SH-SY5Y (cell line): ENCODE results near the gene CTDP1.

Experiments used
- GATA2 ChIP-seq: IDR thresholded peaks from 2 replicates; pipeline ENCODE4 v1.6.1; 2011; ENCODE audit warnings: mild to moderate bottlenecking, low read depth, low read length
- GATA3 ChIP-seq: IDR thresholded peaks from 2 replicates; pipeline ENCODE4 v1.6.1; 2011; ENCODE audit warnings: low read depth, mild to moderate bottlenecking, low read length, moderate library complexity

DNA sequence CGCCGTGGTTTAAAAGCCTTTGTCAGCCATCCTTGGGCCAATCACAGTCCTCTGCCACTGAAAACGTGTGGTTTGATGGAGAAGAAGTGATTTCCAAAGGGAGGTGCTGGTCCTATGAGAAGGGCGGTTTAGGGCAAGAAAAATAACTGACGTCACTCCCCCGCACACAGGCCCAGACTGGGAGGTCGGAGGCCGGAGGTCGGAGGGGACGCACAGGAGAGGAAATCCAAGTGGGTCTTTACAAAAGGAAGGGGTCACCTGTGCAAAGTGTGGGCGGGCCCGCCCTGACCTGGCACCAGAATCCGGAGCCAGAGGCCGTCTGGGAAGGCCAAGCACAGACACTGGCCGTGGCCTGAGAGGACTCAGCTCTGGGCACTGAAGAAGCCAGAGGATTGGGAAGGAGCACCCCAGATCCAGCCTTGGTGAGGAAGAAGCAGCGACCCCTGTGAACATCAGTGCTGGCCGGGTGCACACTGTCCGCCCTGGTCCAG, 100.1 kb downstream of the CTDP1 start:
- no peak for TF ChIP-seq GATA2
- TF ChIP-seq GATA3: no peak
